ENCODE data around the gene LEF1.

The LEF1 gene

DNA sequence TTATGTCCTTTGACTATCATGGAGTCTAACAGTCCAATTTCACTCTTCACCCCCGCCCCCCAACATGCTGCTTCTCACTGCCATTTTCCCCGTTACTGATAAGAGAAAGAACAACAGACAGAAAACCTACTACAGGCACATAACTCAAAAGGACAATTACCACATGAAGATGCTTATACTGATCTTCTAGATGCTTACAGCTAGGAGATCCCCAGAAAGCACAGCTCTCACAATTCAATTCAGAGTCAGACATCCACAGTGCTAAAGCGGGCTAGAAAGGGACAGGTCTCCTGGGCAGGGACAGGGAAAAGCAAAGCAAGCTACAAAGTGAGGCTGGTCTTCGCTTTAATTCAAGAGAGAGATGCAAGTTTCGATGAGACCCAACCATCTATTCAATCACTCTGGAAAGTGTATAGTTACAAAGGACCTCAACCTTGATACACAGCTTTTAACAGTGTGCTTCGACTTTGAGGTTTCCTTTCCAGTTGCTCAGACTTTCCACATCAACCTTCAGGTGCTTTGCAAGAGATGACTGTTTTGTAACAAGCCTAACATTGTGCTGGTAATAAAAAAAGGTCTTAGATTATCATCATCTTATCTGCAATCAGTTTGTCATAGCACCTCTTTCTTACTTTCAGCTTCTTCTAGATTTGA lies 60.9 kb downstream of the LEF1 start:
- no peak for DNase-seq

DNA sequence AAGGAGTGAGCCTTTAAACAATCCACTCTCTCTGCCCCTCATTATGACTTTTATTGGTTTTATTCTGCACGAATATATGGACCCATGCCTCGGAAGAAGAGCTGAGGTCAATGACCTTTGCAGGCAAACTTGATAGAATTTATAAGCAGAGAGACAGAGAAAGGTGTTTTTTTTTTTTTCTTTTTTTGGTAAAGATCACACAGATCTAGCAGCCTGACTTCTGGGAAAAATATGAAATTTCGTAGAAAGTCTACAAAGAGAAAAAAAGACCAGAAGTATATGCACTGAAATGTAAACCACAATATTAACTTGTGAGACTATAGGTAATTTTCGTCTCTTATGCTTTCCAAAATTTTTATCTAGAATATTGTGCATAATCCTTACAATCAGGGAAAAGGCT lies 61.6 kb downstream of the LEF1 start:
- no peak for DNase-seq

- no peak for DNase-seq
These were observed 62.5 kb downstream of the LEF1 start for GRCh38 chr4:108106186-108106585.

DNA sequence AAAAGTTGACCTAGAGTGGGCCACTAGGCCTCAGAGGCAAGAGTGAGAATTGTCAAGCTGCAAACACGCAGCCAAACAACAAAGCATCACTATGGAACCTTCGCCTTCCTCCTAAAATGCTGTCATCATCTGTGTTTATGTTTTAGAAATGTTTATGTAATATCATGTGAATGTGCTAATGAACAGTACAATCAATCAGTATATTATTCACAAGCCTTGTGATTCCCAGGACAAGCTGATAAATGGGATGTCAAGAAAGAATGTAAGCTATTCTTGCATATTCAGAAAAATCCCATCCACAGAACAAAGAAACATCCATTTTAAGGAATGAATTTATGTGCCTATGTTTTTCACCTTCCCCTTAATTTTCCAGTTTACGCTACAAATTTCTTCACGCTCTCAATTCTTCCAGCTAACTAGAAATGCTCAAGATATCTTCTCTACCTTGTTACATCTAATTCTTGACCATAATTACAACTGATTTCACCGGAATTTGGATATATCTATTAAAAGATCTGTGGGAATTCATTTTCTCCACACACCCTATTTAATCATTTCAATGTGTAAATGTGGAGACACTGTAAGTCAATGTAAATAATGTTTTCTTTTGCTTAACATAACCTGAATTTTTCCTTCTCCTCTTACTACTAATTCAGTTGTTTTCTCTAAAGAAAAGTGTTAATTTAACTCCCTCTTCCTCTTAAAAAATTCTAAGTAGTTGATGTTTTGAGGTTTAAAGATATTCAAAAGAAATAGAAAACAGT lies 65.5 kb downstream of the LEF1 start:
- no peak for DNase-seq

- DNase-seq, result no peak
These were observed 67.9 kb downstream of the LEF1 start for GRCh38 chr4:108100827-108101226.

DNA sequence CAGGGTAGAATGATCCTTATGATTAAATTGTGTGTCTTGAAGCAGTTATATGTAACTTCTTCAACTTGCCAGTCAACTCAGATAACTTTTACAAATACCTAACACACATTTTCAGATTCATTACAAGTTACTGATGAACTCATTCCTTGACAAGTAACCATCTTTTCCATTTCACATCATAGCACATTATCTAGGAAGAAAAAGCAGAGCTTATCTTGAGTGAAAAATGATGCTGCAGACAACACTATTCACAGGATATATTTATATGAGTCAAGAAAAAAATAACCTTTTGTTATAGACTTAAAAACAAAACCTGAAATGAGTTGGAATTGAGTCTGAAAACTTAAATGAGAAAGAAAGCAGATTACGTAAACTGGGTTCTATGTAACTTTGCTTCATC lies 68.9 kb downstream of the LEF1 start:
- DNase-seq, result no peak

GRCh38 chr4:108097990-108098553 lies 70.7 kb downstream of the LEF1 start:
- no peak for DNase-seq

GRCh38 chr4:108094923-108095482 lies 73.7 kb downstream of the LEF1 start:
- no peak for DNase-seq

- DNase-seq, result no peak
These were observed 74.6 kb downstream of the LEF1 start for GRCh38 chr4:108094131-108094530.

- no peak for DNase-seq
These were observed 76.4 kb downstream of the LEF1 start for GRCh38 chr4:108092288-108092687.

DNA sequence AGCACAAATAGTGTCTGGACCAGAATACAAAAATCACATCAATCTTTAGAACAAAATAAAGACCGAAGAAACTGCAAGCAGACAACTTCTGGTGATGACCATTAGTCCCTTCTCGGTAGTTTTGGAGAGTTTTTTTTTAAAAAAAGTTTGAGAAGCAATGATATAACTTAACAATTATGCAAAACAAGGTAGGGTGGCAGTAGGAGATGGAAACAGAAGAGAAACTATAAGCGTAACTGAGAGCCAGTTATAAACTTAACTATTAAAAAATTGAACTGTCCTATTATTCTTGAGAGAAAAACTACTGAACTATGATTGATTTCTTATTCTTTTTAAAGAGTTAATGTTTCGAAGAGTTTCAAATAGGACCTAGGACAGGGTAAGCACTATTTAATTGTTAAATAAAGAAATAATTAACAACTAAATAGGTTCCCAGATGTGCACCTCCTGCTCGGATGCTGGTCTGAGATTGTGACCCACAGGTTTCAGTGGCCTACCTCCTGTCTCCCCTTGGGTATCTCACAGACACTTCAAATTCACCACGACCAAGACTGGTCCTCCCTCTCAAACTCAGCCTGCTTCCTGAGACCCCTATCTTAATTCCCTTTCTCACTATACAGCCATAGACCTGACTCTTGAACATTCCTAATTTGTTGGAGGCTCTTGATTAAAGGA lies 81.3 kb downstream of the LEF1 start:
- DNase-seq, result no peak

- DNase-seq, result no peak
These were observed 87.5 kb downstream of the LEF1 start for GRCh38 chr4:108081256-108081655.

DNA sequence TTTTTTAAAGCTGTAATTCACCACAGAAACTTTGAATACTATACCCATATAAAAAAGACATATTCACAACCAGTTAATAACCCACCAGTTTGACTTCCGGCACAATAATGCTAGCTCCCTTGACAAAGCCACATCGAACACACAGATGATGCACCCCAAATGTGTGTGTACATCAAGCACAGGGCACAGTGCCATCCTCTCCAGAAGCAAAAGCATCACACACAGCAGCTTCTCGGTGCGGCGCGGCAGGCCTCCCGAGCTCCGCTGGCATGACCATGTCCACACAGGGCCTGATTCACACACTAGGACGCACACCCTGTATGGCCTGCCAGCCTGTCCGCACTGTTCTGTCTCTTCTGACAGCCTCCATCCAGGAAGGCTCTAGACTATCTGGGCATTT lies 88.0 kb downstream of the LEF1 start:
- DNase-seq, result no peak

DNA sequence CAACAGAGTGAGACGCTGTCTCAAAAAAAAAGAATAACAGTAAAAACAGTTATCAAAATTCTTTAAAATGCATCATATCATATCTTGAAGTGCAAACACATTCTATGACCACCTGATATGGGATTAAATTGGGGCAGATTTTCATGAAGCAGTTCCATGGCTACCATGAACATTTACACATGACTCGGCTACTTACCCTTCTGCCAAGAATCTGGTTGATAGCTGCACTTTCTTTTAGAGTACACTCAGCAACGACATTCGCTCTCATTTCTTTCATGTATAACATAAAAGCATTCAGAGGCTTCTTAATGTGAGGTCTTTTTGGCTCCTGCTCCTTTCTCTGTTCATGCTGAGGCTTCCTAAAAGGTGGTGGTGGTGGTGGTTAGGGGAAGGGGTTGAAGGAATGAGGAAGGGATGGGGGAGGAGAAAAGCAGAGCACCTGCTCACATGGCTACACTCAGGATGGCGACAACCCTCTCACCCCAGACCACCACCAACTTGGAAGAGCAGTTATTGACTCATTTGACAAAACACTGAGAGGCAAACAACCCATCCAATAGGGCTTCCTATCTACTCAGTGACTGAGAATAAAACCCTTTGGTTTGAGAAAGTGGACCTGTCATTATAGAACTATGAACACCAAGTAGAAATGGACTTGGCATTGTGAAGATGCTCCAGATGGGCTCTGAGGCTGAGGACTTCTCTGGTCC lies 90.6 kb downstream of the LEF1 start:
- DNase-seq, result no peak

- no peak for DNase-seq
These were observed 96.4 kb downstream of the LEF1 start for GRCh38 chr4:108072300-108072699.

DNA sequence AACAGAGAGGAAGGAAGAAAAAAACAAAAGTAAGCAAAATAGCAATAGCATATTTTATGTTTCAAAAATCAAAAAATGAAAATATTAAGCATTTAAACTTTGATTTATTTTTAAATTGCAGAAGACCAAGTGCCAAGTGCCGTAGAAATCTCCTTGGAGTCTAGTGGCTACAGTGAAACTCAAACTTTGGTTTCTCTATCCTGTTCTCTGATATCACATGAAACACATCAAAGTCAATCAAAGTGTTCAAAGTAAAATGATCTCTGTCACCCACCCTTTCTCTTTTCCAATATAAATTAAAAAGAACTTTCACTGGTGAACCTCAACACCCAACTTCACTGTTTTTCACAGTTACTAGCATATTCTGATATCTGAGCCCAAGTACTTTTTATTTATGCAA lies 98.0 kb downstream of the LEF1 start:
- DNase-seq, result no peak

- no peak for DNase-seq
These were observed 100.3 kb downstream of the LEF1 start for GRCh38 chr4:108068442-108068841.

DNA sequence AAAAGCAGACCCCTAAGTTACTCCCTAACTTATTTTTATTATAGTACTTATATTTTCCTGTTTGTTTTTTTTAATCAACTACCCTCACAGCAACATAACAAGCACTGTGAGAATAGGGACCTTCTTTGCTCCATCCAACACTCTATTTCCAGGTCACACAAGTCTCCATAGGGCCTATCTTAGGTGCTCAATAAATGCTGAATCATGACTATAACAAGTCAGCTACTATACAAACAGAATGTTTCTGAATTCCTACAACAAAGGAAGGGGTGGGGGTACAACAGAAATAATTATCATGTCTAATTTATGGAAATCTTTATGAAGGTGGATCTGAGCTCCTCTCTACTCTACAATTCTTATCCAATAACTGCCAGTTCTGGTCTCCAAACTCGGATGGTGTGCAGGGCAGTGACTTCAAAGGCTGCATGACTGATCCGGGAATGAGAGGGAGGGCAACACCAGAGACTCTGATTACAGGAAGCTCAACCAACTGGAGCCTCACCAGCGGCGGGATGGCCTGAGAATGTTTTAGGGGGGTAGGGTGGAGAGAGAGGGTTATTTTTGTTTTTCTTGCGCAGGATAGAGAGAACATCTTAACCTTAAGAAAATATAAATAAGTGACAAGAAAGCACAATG lies 107.9 kb downstream of the LEF1 start:
- no peak for DNase-seq

DNA sequence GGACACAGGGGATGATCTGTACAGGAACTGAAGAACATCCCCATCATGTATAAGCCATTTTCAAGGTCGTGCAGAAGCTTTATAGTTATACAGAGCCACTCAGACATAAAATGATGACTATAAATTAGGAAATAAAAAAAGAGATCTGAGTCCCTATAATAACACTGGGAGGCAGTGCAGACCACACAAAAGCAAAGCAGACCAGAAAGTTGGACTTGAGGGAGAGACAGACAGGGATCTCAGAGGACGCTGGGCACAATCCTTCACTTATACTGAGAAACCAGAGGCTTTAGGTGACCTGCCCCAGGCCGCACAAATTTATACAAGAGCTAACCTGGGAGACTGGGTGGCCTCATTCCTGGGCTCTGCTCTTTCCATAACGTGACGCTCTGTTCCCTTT lies 108.6 kb downstream of the LEF1 start:
- no peak for DNase-seq

DNA sequence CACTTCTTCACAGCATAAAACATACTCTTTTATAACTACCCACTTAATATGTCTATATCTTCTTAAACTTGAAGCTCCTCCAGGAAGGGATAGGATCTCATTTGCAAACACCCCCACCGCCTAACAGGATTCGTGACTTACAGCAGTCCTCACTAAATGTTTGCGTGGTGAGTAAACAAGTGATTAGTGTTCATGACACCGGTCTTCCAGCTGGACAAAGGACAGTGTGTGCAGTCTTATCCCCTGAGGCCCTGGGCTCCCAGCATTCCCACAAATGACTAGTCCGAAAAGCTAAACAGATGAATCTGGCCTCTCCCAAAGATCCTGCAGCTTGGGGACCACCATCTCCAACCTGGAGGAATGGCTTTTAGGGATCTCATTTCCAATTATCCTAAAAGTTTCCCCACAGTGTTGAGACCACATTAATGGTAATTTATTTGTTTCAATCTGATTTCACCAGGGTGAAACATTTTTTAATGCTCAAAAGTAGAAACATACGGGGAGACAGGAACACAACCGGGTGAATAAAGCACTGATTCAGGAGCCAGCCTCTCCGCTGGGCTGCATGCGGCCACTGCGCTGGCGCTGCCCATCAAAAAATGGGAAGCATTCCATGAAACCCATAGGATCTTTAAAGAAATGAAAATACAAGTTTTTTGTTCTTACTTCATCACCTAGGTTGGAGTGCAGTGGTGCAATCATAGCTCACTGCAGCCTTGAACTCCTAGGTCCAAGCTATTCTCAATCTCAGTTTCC lies 109.9 kb downstream of the LEF1 start:
- no peak for DNase-seq

GRCh38 chr4:108056418-108056817 lies 112.3 kb downstream of the LEF1 start:
- DNase-seq, result no peak

- no peak for DNase-seq
These were observed 112.9 kb downstream of the LEF1 start for GRCh38 chr4:108055787-108056186.

All from bone marrow (tissue), 2 donors.